Stomach (tissue), 4 donors: ENCODE data around the gene TARM1.

Source experiments
- POLR2A ChIP-seq, 4 donors: fragments of 450-650 bp; IDR thresholded peaks; one replicate each; pipeline ENCODE4 v1.6.1; 2016; ENCODE audit warnings: antibody characterized with exemption in 4 of 4, control low read depth in 2 of 4, mild to moderate bottlenecking in 1 of 4, moderate library complexity in 1 of 4
- POLR2AphosphoS5 ChIP-seq, 3 donors: sonication (generic); formaldehyde crosslinking; IDR thresholded peaks; one replicate each; pipeline ENCODE4 v1.6.1; 2016; ENCODE audit warnings: antibody characterized with exemption in 3 of 3
- TF ChIP-seq, protein P1 (sequence below), 7 experiments: fragments of 450-650 bp in 4 of 7; fragments of 200-600 bp in 3 of 7; sonication (generic) in 3 of 7; IDR thresholded peaks; one replicate each; pipeline ENCODE4 v1.5.1; 2016 to 2019; ENCODE audit warnings: antibody characterized with exemption in 7 of 7, control low read depth in 2 of 7, mild to moderate bottlenecking in 1 of 7

DNA sequence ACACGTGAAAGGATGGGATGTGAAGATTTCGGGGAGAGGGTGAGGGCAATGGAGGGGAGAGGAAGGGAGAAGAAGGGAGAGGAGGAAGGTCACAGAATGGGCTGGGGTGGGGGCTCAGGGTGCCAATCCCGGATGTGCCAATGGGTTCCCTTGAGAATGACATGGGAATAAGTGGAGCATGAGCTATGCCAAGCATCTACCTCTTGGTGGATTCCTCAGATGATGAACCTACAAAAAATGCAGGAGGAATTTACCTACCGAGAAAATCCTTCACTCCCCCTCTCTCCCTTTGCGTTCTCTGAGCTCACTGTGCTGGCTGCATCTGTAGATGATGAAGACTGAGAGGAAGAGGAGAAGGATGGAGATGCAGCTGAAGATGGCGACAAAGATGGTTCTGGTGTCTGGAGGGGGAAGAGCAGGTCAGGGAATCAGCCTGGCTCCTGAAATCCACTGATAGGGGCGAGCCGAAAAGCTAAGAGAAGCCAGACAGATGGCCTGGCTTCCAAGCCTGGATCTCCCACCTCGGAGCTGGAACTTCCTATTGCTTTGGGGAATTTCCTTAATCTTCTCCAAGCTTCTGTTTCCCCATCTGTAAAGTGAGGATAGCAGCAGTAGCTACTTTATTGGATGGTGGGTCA lies 39.1 kb downstream of the TARM1 start:
- TF ChIP-seq, protein P1, sequence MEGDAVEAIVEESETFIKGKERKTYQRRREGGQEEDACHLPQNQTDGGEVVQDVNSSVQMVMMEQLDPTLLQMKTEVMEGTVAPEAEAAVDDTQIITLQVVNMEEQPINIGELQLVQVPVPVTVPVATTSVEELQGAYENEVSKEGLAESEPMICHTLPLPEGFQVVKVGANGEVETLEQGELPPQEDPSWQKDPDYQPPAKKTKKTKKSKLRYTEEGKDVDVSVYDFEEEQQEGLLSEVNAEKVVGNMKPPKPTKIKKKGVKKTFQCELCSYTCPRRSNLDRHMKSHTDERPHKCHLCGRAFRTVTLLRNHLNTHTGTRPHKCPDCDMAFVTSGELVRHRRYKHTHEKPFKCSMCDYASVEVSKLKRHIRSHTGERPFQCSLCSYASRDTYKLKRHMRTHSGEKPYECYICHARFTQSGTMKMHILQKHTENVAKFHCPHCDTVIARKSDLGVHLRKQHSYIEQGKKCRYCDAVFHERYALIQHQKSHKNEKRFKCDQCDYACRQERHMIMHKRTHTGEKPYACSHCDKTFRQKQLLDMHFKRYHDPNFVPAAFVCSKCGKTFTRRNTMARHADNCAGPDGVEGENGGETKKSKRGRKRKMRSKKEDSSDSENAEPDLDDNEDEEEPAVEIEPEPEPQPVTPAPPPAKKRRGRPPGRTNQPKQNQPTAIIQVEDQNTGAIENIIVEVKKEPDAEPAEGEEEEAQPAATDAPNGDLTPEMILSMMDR (IDR thresholded peaks at IDR 0.05) = no peak
- TF ChIP-seq POLR2A (IDR thresholded peaks at IDR 0.05) = no peak
- no peak for TF ChIP-seq POLR2AphosphoS5 (IDR thresholded peaks at IDR 0.05)
